Endothelial cell (in vitro differentiated cells): ENCODE data around the gene ADA. TPM values are rescaled to one million over a fixed set of nuclear protein-coding genes. Genes with fewer than 3 reads are reported as not detected.

Source experiments
- DNase-seq: peaks from one replicate; pipeline ENCODE4 v3.0.0; 2021; ENCODE audit warnings: low spot score
- H3K27ac Mint-ChIP-seq: one replicate; pipeline ENCODE4 v1.8.0; 2021; ENCODE audit warnings: mixed read lengths, inconsistent platforms; ENCODE audit not compliant: unreplicated experiment
- H3K27me3 Mint-ChIP-seq: one replicate; pipeline ENCODE4 v1.8.0; 2021; ENCODE audit warnings: mild to moderate bottlenecking, moderate library complexity, mixed read lengths, inconsistent platforms; ENCODE audit not compliant: unreplicated experiment
- H3K36me3 Mint-ChIP-seq: one replicate; pipeline ENCODE4 v1.8.0; 2021; ENCODE audit warnings: mild to moderate bottlenecking, low read depth, mixed read lengths, inconsistent platforms; ENCODE audit not compliant: unreplicated experiment
- H3K4me1 Mint-ChIP-seq: one replicate; pipeline ENCODE4 v1.8.0; 2021; ENCODE audit warnings: mild to moderate bottlenecking, mixed read lengths, inconsistent platforms; ENCODE audit not compliant: unreplicated experiment
- H3K4me3 Mint-ChIP-seq: one replicate; pipeline ENCODE4 v1.8.0; 2021; ENCODE audit warnings: mild to moderate bottlenecking, mixed read lengths, inconsistent platforms; ENCODE audit not compliant: unreplicated experiment
- H3K9me3 Mint-ChIP-seq: one replicate; pipeline ENCODE4 v1.8.0; 2021; ENCODE audit warnings: mixed read lengths, inconsistent platforms; ENCODE audit not compliant: unreplicated experiment
- CTCF ChIP-seq: fragments of 200-600 bp; sonication (generic); IDR thresholded peaks from one replicate; pipeline ENCODE4 v1.5.0; 2021; ENCODE audit warnings: antibody characterized with exemption; ENCODE audit not compliant: unreplicated experiment
- total RNA-seq: library from RNA; stranded (reverse); fragmentation: NEBNext Ultra II Directional; extraction: Animal tissue kit (Norgen Biotek cat#: 25700); gene quantifications from one replicate; pipeline ENCODE4 v1.2.1, GENCODE V29; 2021; ENCODE audit not compliant: unreplicated experiment

The ADA gene
- total RNA-seq, 1 donor from 2014 or later: 137 TPM

DNA sequence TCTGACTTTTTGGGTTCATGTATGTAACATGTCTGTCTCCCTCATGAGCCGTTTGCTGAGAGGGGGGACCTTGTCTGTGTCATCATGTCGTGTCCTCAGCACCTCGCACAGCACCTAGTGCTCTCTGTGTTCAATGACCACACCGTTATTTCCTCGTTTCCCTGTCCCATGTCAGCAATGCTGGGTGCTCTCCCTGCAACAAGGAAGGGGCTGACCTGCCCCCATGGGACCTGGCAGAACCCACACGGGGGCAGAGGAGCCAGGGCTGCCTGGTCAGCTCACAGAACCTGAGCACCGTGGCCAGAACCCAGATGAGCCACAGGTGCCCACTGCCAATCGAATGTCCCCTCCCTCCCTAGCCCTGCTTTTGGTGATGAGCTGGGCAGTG, 7.3 kb downstream of the ADA start:
- Mint-ChIP-seq H3K4me3 (no peak overlapping the region), H3K4me1 (peaks cover 68% of the 10 kb centered on the region), H3K36me3 (peaks cover 18% of the 10 kb centered on the region), H3K9me3 (no peaks in the 10 kb centered on the region), H3K27ac (peak overlapping the region; percentile 96), H3K27me3 (peaks cover 24% of the 10 kb centered on the region)
- TF ChIP-seq CTCF: no peak
- no peak for DNase-seq

DNA sequence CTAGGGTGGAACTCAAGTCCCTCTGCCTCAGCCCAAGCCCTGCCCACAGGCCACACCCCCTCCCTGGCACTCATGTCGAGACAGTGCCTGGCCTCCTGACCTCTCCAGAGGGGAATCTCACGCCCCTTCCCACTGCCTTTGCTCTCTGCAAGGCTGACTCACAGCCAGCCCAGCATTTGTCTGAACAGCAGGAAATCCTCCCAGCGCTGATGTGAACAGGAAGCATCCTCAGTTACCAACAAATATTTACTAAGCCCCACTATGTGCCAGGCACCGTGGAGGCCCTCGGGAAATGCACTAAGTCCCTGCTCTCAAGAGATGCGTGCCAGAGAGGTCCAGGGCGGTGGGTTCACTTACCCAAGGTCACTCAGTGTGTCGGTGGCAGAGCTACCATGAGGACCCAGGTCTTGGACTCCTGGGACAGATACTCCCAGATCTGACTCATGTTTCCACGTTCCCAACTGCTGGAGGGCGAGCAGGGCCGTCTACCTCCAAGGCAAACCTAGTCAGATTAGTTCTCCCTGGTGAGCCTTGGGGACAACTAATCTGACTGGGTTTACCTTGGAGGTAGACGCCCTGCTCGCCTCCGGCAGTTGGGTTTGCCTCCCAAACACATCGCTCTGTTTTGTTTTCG, 7.8 kb downstream of the ADA start:
- Mint-ChIP-seq H3K4me3 (peak overlapping the region; percentile 47), H3K27ac (peak overlapping the region; percentile 96), H3K4me1 (peaks cover 68% of the 10 kb centered on the region)

GRCh38 chr20:44643154-44643519, 8.4 kb downstream of the ADA start:
- peaks cover 65% of the 10 kb centered on the region for H3K4me1 Mint-ChIP-seq
- DNase-seq: no peak
- H3K4me3 Mint-ChIP-seq: peak overlapping the region; percentile 44

More for the DNA sequence above, 7.8 kb downstream of the ADA start:
- TF ChIP-seq CTCF: no peak
- Mint-ChIP-seq H3K27me3 (peaks cover 24% of the 10 kb centered on the region), H3K9me3 (no peaks in the 10 kb centered on the region), H3K36me3 (peaks cover 23% of the 10 kb centered on the region)
- DNase-seq: peak; percentile 85

GRCh38 chr20:44642203-44643153, 9.0 kb downstream of the ADA start:
- peak overlapping the region; percentile 96 for H3K27ac Mint-ChIP-seq
- H3K9me3 Mint-ChIP-seq: no peaks in the 10 kb centered on the region
- H3K4me3 Mint-ChIP-seq: peak overlapping the region; percentile 44
- DNase-seq: peak; percentile 57
- TF ChIP-seq CTCF: no peak
- H3K36me3 Mint-ChIP-seq: peaks cover 26% of the 10 kb centered on the region
- peaks cover 62% of the 10 kb centered on the region for H3K4me1 Mint-ChIP-seq
- peaks cover 22% of the 10 kb centered on the region for H3K27me3 Mint-ChIP-seq

More at GRCh38 chr20:44643154-44643519, 8.4 kb downstream of the ADA start:
- no peak for TF ChIP-seq CTCF
- peak overlapping the region; percentile 96 for H3K27ac Mint-ChIP-seq
- peaks cover 26% of the 10 kb centered on the region for H3K36me3 Mint-ChIP-seq
- H3K9me3 Mint-ChIP-seq: no peaks in the 10 kb centered on the region
- H3K27me3 Mint-ChIP-seq: peaks cover 22% of the 10 kb centered on the region

DNA sequence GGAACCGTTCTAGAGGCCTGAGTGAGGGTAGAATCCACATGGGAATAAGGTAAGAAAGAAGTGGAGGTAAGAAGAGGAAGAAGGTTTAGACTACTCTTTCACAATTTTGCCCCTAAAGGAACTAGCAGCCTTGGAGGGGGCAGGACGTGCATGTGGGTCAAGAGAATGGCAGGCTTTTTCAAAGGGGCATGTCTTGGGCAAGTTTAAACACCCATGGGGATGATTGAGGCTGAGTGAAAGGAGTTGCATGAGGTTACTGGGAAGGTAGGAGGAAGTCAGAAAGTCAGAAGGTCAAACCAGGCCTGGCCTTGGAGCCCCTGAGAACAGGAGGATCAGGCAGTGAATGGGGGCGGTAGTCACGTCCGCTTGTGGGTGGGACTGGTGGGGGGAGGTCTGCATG, 10.2 kb downstream of the ADA start:
- no peak for TF ChIP-seq CTCF
- Mint-ChIP-seq H3K9me3 (no peaks in the 10 kb centered on the region), H3K27me3 (peaks cover 23% of the 10 kb centered on the region), H3K4me1 (peaks cover 55% of the 10 kb centered on the region), H3K36me3 (peaks cover 36% of the 10 kb centered on the region), H3K4me3 (no peak overlapping the region), H3K27ac (peak overlapping the region; percentile 96)
- DNase-seq: no peak
